Neural cell (in vitro differentiated cells): Measurements from ENCODE around the gene LNX1.

Experiments used
- EP300 ChIP-seq: fragments of 450-650 bp; conservative IDR thresholded peaks from 2 replicates; pipeline ENCODE4 v1.6.1; 2014; ENCODE audit warnings: antibody characterized with exemption, mild to moderate bottlenecking, moderate library complexity; ENCODE audit not compliant: poor library complexity, severe bottlenecking
- EZH2 ChIP-seq: fragments of 200-600, 300-800 bp; shearing (Covaris generic), sonication (generic); IDR thresholded peaks from 2 replicates; pipeline ENCODE4 v1.6.1; 2014; ENCODE audit warnings: antibody characterized with exemption, low read length, borderline replicate concordance, mild to moderate bottlenecking; ENCODE audit not compliant: insufficient read depth, poor library complexity, severe bottlenecking
- MXI1 ChIP-seq: fragments of 450-650 bp; conservative IDR thresholded peaks from 2 replicates; pipeline ENCODE4 v1.6.1; 2014; ENCODE audit warnings: antibody characterized with exemption, mild to moderate bottlenecking; ENCODE audit not compliant: poor library complexity, severe bottlenecking
- POLR2AphosphoS5 ChIP-seq: IDR thresholded peaks from 2 replicates; pipeline ENCODE4 v1.6.1; 2012
- RAD21 ChIP-seq: fragments of 450-650 bp; conservative IDR thresholded peaks from 2 replicates; pipeline ENCODE4 v1.6.1; 2014; ENCODE audit warnings: antibody characterized with exemption, mild to moderate bottlenecking, moderate library complexity
- REST ChIP-seq: IDR thresholded peaks from 2 replicates; pipeline ENCODE4 v1.6.1; 2012; ENCODE audit warnings: borderline replicate concordance
- TAF1 ChIP-seq: IDR thresholded peaks from 2 replicates; pipeline ENCODE4 v1.6.1; 2012; ENCODE audit warnings: low read depth
- TF ChIP-seq, protein P1 (sequence below): fragments of 450-650 bp; IDR thresholded peaks from 2 replicates; pipeline ENCODE4 v1.5.1; 2014; ENCODE audit warnings: antibody characterized with exemption, mild to moderate bottlenecking, moderate library complexity; ENCODE audit not compliant: poor library complexity, severe bottlenecking

DNA sequence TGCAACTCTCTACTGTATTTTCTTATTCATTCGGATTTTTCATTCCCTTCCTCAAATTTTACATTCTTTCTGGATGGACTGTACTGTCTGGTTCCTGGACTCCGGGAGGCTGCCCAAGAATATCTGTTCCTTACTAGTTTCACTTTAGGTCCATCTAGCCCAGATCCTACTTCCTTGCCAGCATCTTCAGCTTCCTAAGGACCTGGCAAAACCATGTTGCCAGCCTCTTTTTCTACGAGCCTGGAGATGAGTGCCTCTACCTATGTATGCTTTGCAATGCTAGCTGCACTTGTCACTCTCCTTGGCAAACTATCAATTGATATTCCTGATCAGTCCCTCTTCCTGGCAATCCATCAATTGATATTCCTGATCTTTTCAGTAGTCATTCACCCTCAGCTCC lies 5.6 kb upstream of the LNX1 start:
- TF ChIP-seq, protein P1, sequence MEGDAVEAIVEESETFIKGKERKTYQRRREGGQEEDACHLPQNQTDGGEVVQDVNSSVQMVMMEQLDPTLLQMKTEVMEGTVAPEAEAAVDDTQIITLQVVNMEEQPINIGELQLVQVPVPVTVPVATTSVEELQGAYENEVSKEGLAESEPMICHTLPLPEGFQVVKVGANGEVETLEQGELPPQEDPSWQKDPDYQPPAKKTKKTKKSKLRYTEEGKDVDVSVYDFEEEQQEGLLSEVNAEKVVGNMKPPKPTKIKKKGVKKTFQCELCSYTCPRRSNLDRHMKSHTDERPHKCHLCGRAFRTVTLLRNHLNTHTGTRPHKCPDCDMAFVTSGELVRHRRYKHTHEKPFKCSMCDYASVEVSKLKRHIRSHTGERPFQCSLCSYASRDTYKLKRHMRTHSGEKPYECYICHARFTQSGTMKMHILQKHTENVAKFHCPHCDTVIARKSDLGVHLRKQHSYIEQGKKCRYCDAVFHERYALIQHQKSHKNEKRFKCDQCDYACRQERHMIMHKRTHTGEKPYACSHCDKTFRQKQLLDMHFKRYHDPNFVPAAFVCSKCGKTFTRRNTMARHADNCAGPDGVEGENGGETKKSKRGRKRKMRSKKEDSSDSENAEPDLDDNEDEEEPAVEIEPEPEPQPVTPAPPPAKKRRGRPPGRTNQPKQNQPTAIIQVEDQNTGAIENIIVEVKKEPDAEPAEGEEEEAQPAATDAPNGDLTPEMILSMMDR = no peak
- TF ChIP-seq MXI1 = no peak
- no peak for TF ChIP-seq EP300
- no peak for TF ChIP-seq TAF1
- TF ChIP-seq POLR2AphosphoS5 = no peak
- no peak for TF ChIP-seq RAD21
- no peak for TF ChIP-seq REST
- TF ChIP-seq EZH2 = no peak
